GM23248 (cell line): ENCODE measurements around the gene LTO1. TPM values are rescaled to one million over a fixed set of nuclear protein-coding genes. Genes with fewer than 3 reads are reported as not detected.

Experiments
- DNase-seq: peaks from one replicate; pipeline ENCODE4 v3.0.0-alpha.2; 2015
- H2AFZ ChIP-seq: fragments of 200-600 bp; sonication (generic); 2 replicates; pipeline ENCODE4 v1.6.1; 2016; ENCODE audit warnings: antibody characterized with exemption
- H3F3A ChIP-seq: fragments of 200-600 bp; sonication (generic); 2 replicates; pipeline ENCODE4 v1.6.1; 2016; ENCODE audit warnings: mild to moderate bottlenecking, antibody characterized with exemption, mixed run types; ENCODE audit not compliant: insufficient read depth
- H3K27ac ChIP-seq: fragments of 200-600 bp; sonication (generic); 2 replicates; pipeline ENCODE4 v1.5.1; 2016; ENCODE audit warnings: mild to moderate bottlenecking
- H3K27me3 ChIP-seq: fragments of 200-600 bp; sonication (generic); replicated peaks from 2 replicates; pipeline ENCODE4 v1.6.1; 2016; ENCODE audit warnings: mild to moderate bottlenecking; ENCODE audit not compliant: insufficient read depth
- H3K36me3 ChIP-seq: fragments of 200-600 bp; sonication (generic); 2 replicates; pipeline ENCODE4 v1.6.1; 2016; ENCODE audit warnings: low read depth, mild to moderate bottlenecking
- H3K4me1 ChIP-seq: fragments of 200-600 bp; sonication (generic); 2 replicates; pipeline ENCODE4 v1.6.1; 2016; ENCODE audit warnings: mild to moderate bottlenecking; ENCODE audit not compliant: insufficient read depth
- H3K4me2 ChIP-seq: fragments of 200-600 bp; sonication (generic); one replicate; pipeline ENCODE4 v1.6.1; 2016; ENCODE audit warnings: mild to moderate bottlenecking; ENCODE audit not compliant: unreplicated experiment
- H3K4me3 ChIP-seq: fragments of 200-600 bp; sonication (generic); 2 replicates; pipeline ENCODE4 v1.5.1; 2016; ENCODE audit warnings: mild to moderate bottlenecking
- H3K79me2 ChIP-seq: fragments of 200-600 bp; sonication (generic); 2 replicates; pipeline ENCODE4 v1.6.1; 2016; ENCODE audit warnings: mild to moderate bottlenecking; ENCODE audit not compliant: insufficient read depth
- H3K9ac ChIP-seq: fragments of 200-600 bp; sonication (generic); 2 replicates; pipeline ENCODE4 v1.6.1; 2016; ENCODE audit warnings: mild to moderate bottlenecking
- H3K9me2 ChIP-seq: fragments of 200-600 bp; sonication (generic); 2 replicates; pipeline ENCODE4 v1.6.1; 2016; ENCODE audit warnings: mixed run types, mild to moderate bottlenecking, moderate library complexity; ENCODE audit not compliant: insufficient read depth
- H3K9me3 ChIP-seq: fragments of 200-600 bp; sonication (generic); one replicate; pipeline ENCODE4 v1.6.1; 2017; ENCODE audit warnings: low read depth
- H4K20me1 ChIP-seq: fragments of 200-600 bp; sonication (generic); 2 replicates; pipeline ENCODE4 v1.6.0; 2016; ENCODE audit not compliant: insufficient read depth
- EZH2 ChIP-seq: fragments of 200-600 bp; sonication (generic); IDR thresholded peaks from 2 replicates; pipeline ENCODE4 v1.6.1; 2018; ENCODE audit warnings: antibody characterized with exemption, mild to moderate bottlenecking; ENCODE audit not compliant: insufficient read depth, poor library complexity, severe bottlenecking
- EZH2phosphoT487 ChIP-seq: fragments of 200-600 bp; sonication (generic); IDR thresholded peaks from 2 replicates; pipeline ENCODE4 v1.6.1; 2018; ENCODE audit warnings: antibody characterized with exemption, moderate library complexity, mild to moderate bottlenecking, low read depth; ENCODE audit not compliant: insufficient read depth
- WGBS, 2 experiments: methylation state at CpG; one replicate each; pipeline ENCODE4 v1.1.6; 2015 to 2017; ENCODE audit warnings: low lambda C conversion rate in 2 of 2, low coverage in 1 of 2; ENCODE audit errors: missing lambda C conversion rate in 2 of 2; 5-methylcytosine and 5-hydroxymethylcytosine counted together
- in situ Hi-C: fragments of 300-500 bp; cut with MboI; formaldehyde crosslinking; loops from 2 replicates; pipeline ENCODE4 v1.15.0; 2020
- polyA plus RNA-seq: library from polyadenylated mRNA; unstranded; fragments of >200 nt; fragmentation: Nextera tagmentation; extraction: Ambion mirVana; gene quantifications from 2 replicates; pipeline ENCODE4 v1.2.1, GENCODE V29; 2016
- total RNA-seq: library from RNA; depleted of rRNA; stranded (reverse); fragments of >200 nt; shearing (Covaris generic); gene quantifications from 2 replicates; pipeline ENCODE4 v1.2.3, GENCODE V29; 2014

The LTO1 gene
- total and polyA plus RNA-seq, 2 experiments from 2014 or later, result 20.6 to 26.2 TPM

DNA sequence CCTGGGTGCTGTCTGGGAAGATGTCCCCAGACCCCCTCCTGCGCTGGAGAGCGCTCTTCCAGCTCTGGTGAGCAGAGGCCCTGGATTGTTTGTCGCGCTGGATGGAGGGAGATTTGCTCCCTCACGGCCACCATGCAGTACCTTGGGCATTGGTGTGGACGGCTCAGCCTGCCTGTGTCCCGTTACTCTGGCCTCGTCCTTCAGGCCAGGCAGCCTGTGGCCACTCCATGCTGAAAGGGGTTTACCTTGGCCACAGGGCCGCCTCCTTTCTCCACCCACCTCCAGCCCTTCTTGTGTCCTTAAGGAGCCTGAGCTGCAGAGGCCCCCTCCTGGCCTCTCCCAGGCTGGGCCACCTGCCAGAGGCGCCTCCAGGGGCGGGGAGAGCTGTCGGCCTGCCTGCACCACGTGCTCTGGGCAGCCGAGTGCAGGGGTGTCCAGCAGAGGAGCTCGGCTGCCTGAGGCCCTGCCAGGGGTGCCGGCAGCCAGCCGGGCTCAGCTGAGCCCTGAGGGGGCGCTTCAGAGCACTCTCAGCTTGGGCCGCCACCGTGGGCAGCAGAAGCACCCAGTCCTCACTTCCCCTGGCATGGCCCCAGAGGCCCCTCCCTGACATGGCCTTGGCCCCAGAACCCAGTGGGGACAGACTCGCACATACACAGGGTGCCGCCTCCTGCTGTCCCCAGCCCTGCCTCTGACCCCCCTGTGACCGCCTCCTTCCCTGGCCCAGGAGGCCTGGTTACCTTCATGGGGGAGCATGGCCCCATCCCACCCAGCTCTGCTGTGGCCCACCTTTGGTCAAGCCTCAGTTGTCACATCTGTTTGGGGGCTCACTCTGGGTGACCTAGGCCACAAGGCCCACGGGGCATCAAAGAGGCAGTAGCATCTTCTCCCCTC is 30.8 kb downstream of the LTO1 start:
- H3K27me3 ChIP-seq, result no peaks in the 10 kb centered on the region
- peak; percentile 93 for DNase-seq
- in situ Hi-C loops, result no loop called here
- peaks cover 44% of the 10 kb centered on the region for H3K36me3 ChIP-seq
- no peaks in the 10 kb centered on the region for H4K20me1 ChIP-seq
- peak overlapping the region; percentile 97 for H3K27ac ChIP-seq
- TF ChIP-seq EZH2 (no peak), EZH2phosphoT487 (no peak)
- H3K4me3 ChIP-seq, result peak overlapping the region; percentile 85
- H3K9ac ChIP-seq, result peak overlapping the region; percentile 96
- peak overlapping the region; percentile 85 for H3K4me2 ChIP-seq
- no peaks in the 10 kb centered on the region for H3K9me2 ChIP-seq
- no peaks in the 10 kb centered on the region for H3K9me3 ChIP-seq
- H2AFZ ChIP-seq, result no peak overlapping the region
- peaks cover 98% of the 10 kb centered on the region for H3K79me2 ChIP-seq
- H3K4me1 ChIP-seq, result peaks cover 7% of the 10 kb centered on the region; the same call in 1 of the 2 replicates
- peaks cover 58% of the 10 kb centered on the region for H3F3A ChIP-seq
- 32 to 36% methylated on average over 21 to 24 of the region's 24 CpGs for WGBS, 2 experiments

DNA sequence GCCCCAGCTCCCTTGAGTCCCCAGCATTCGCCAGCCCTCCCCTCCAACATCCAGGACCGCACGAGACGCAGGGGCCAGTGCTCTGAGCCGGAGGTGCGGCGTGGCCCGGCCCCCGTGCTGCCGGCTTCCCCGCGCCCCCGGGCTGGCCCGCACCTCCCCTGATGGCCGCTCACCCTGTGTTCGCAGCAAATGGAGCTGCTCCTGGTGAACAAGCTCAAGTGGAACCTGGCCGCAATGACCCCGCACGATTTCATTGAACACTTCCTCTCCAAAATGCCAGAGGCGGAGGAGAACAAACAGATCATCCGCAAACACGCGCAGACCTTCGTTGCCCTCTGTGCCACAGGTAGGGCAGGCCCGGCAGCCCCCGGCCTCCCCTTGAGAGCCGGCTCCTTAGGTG is 31.5 kb downstream of the LTO1 start:
- peak overlapping the region; percentile 96 for H3K9ac ChIP-seq
- DNase-seq, result peak; percentile 44
- no peaks in the 10 kb centered on the region for H3K27me3 ChIP-seq
- no peak for TF ChIP-seq EZH2
- no peak for TF ChIP-seq EZH2phosphoT487
- H3K9me2 ChIP-seq, result no peaks in the 10 kb centered on the region
- no peak overlapping the region for H2AFZ ChIP-seq
- H4K20me1 ChIP-seq, result no peaks in the 10 kb centered on the region
- H3K4me2 ChIP-seq, result peak overlapping the region; percentile 85
- H3K79me2 ChIP-seq, result peaks cover 91% of the 10 kb centered on the region
- 44 to 46% methylated on average over 19 to 27 of the region's 27 CpGs for WGBS, 2 experiments
- H3K4me1 ChIP-seq, result peaks cover 7% of the 10 kb centered on the region; the same call in 1 of the 2 replicates
- peaks cover 52% of the 10 kb centered on the region for H3F3A ChIP-seq
- H3K27ac ChIP-seq, result peak overlapping the region; percentile 97
- peak overlapping the region; percentile 85 for H3K4me3 ChIP-seq
- in situ Hi-C loops, result no loop called here
- H3K9me3 ChIP-seq, result no peaks in the 10 kb centered on the region
- H3K36me3 ChIP-seq, result peaks cover 38% of the 10 kb centered on the region; the same call in 1 of the 2 replicates

DNA sequence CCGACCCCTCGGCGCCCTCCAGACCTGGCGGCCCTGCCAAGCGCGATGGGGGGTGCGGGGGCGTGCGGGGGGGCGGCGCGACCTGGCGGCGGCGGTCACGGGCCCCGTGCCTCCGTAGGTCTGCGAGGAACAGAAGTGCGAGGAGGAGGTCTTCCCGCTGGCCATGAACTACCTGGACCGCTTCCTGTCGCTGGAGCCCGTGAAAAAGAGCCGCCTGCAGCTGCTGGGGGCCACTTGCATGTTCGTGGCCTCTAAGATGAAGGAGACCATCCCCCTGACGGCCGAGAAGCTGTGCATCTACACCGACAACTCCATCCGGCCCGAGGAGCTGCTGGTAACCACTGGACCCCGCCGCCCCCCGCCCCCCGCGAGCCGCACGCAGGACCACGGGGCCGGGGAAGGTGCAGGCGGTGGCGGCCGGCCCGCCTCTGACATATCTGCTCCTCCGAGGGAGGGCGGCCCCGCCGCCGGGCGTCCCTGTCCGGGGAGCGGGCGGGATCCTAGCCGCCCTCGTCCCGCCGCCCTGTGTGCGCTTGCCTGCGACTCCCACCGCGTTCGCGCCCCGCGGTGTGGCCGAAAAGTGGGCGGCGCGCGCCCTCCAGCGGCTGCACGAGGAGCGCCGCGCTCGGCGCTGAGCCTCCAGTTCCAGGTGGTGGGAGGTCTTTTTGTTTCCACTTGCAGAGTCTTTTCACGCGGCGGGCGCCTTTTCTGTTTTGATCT is 32.1 kb downstream of the LTO1 start:
- H3K36me3 ChIP-seq, result peaks cover 32% of the 10 kb centered on the region; the same call in 1 of the 2 replicates
- H3K9me3 ChIP-seq, result no peaks in the 10 kb centered on the region
- H3K9ac ChIP-seq, result peak overlapping the region; percentile 96
- peak; percentile 89 for DNase-seq
- WGBS, 2 experiments, result 1 to 4% methylated on average over 37 to 51 of the region's 81 CpGs
- TF ChIP-seq EZH2phosphoT487 (no peak), EZH2 (no peak)
- in situ Hi-C loops, result no loop called here
- H4K20me1 ChIP-seq, result no peaks in the 10 kb centered on the region
- no peak overlapping the region for H2AFZ ChIP-seq
- H3K27ac ChIP-seq, result peak overlapping the region; percentile 97
- peaks cover 46% of the 10 kb centered on the region for H3F3A ChIP-seq
- H3K4me3 ChIP-seq, result peak overlapping the region; percentile 85
- H3K4me1 ChIP-seq, result peaks cover 7% of the 10 kb centered on the region; the same call in 1 of the 2 replicates
- no peaks in the 10 kb centered on the region for H3K27me3 ChIP-seq
- peaks cover 85% of the 10 kb centered on the region for H3K79me2 ChIP-seq
- peak overlapping the region; percentile 85 for H3K4me2 ChIP-seq
- no peaks in the 10 kb centered on the region for H3K9me2 ChIP-seq

DNA sequence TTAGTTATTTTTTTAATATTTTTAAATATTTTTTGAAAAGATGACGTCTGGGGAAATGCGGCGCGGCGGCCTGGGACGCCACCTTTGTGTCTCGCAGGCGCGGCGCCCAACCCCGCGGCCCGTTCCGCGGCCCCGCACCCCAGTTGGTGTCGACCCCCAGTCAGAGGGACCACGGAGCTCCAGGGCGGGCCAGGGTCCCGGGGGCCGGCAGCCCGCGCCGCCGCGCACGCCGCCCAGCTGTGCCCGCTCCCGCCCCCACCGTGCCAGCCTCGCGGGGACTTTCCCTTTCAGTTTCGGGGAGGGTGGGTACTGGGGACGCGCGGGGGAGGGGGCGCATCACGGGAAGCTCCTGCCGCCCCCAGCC is 32.6 kb downstream of the LTO1 start:
- Histone ChIP-seq H3K36me3 (peaks cover 26% of the 10 kb centered on the region; the same call in 1 of the 2 replicates), H4K20me1 (no peaks in the 10 kb centered on the region), H3K27ac (peak overlapping the region; percentile 97), H3F3A (peaks cover 41% of the 10 kb centered on the region), H2AFZ (no peak overlapping the region), H3K4me3 (peak overlapping the region; percentile 85), H3K4me1 (peaks cover 8% of the 10 kb centered on the region; the same call in 1 of the 2 replicates), H3K79me2 (peaks cover 80% of the 10 kb centered on the region), H3K4me2 (peak overlapping the region; percentile 85), H3K27me3 (no peaks in the 10 kb centered on the region), H3K9me2 (no peaks in the 10 kb centered on the region), H3K9ac (peak overlapping the region; percentile 96), H3K9me3 (no peaks in the 10 kb centered on the region)
- DNase-seq, result peak; percentile 59
- TF ChIP-seq EZH2 (no peak), EZH2phosphoT487 (no peak)
- WGBS, 2 experiments, result 0 to 1% methylated on average over 18 to 39 of the region's 40 CpGs
- in situ Hi-C loops, result no loop called here
